HG02981 (cell line): Measurements from ENCODE around the gene H2AZ2.
"Not testable (repeated sequence)": the region's sequence is repeated elsewhere in the genome, so short reads cannot be mapped to it uniquely, and the experiment has no call there.

Experiments
- ATAC-seq: cut with Tn5 transposase; IDR thresholded peaks from one replicate; pipeline ENCODE4 v1.9.1; 2021; ENCODE audit warnings: mild to moderate bottlenecking, moderate library complexity; ENCODE audit not compliant: unreplicated experiment

The H2AZ2 gene

DNA sequence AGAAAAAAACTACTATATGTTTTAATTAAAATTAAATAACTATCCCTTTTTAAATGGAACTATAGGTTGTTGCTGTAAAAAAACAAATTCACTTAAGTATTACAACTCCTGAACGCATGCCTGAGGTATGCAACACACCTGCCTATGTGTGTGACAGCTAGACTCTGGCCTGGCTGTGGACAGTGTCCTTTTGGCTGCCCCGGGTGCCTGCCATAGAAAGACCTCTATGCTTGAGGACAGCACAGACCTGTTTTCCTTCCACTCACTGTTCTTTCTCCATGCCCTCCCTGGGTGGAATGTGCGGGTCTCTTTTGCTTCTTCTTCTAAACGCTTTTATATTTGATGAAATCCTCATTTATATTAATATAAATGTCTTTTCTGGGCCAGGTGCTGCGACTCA, 57.9 kb downstream of the H2AZ2 start:
- ATAC-seq, result no peak

DNA sequence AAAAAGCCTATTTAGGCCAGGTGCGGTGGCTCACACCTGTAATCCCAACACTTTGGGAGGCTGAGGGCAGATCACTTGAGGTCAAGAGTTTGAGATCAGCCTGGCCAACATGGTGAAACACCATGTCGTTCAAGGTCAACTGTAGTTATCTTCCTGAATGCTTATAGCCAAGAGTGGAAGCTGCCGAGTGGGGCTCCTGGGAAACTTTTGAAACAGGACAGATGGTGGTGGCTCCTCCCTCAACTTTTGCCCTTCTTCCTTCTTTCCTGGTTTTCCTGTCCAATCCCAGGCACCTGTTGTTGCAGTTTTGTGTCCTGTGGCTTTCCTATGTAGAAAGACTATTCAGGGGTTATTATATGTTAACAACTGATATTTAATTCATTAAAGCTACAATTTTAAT, 60.1 kb downstream of the H2AZ2 start:
- ATAC-seq, result no peak

DNA sequence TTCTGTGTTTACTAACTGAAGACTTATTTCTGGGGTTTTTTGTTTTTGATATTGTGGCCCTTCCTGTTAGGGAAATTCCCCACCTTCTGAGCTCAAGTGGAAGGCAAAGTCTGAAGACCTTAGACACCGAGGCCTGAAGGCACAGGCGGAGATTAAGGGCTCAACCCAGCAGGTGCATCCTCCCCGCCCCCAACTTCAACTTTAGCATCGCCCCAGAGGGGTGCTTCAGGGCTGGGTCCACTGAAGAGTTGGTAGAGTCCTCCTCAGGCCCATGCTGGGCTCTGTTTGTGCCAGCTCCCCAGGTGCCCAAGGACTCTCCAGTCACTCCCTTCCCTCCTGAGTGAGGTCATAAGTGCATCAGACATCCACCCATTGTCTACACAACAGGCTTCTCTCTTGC, 60.8 kb downstream of the H2AZ2 start:
- no peak for ATAC-seq

DNA sequence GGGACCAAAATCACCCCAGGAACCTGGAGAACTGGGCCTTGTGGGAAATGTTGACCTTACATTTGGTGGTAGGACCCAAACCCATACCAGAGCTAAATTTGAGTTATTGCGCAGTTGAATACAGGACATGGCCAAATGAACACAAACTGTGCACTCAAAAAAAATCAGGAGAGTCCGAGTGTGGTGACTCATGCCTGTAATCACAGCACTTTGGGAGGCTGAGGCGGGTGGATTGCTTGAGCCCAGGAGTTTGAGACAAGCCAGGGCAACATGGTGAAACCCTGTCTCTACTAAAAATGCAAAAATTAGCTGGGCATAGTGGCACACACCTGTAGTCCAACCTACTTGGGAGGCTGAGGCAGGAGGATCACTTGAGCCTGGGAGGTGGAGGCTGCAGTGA, 62.7 kb downstream of the H2AZ2 start:
- ATAC-seq, result not testable (repeated sequence)

DNA sequence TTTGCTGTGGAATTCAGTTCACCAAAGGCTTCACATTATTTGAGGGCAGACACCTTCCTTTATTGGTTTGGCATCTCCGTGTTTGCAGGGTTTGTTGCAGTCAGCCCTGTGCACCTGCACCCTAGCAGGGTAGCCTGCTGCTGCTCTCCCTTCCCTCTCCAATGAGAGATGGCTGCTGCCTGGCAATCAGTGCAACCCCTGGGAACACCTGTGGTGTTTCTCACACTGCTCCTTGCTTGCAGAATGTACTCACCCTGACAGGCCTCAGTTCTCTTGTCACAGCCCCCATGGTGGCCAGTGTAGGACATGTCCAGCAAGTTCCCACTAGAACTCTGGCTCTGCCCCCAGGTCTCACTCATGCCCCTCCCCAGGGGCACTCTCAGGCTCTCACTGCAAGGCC, 63.5 kb downstream of the H2AZ2 start:
- no peak for ATAC-seq

DNA sequence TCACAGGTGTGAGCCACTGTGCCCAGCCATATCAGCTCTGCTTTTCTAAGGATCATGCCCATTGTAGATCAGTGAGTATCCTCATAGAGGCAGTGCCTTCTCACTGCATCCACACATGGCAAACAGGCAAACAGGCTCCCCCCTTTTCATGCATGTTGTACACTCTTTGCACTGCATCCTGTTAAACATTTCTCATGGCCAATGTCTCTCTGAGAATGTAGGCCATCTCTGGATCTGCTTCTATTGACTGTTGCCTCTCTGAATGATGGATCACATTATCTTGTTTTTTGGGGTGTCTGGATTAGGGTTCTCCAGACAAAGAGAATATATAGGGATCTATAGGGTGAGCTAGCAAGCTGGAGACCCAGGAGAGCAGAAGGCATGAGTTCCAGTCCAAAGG, 64.5 kb downstream of the H2AZ2 start:
- ATAC-seq, result no peak

DNA sequence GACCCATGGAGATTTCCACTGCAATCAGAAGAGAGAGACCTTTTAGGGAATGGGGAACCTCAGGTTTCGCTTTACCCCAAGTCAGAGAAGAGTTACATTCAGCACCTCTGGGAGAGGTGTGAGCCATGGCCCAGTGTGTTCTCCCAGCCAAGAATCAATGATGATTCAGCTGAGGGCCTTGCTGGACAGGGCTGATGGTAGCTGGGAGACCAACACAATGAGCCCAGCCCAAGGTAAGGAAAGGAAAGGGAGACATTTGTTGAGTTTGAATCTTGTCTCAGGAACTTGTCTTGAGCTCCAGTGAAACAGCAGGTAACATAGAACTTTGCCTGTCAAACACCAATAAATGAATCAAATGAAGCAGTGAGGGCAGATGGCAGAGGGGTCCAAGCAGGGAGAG, 65.4 kb downstream of the H2AZ2 start:
- ATAC-seq, result no peak
